B cell (primary cell): ENCODE results near the gene CTIF. TPM values are rescaled to one million over a fixed set of nuclear protein-coding genes. Genes with fewer than 3 reads are reported as not detected.

ENCODE experiments used
- ATAC-seq: fragments of 200-7000 bp; cut with Tn5 transposase; one replicate; pipeline ENCODE4 v1.10.0; 2021; ENCODE audit warnings: low read depth, mild to moderate bottlenecking, moderate number of reproducible peaks, moderate library complexity
- CTCF ChIA-PET: fragments of 350-600 bp; sonication (Branson Sonifier 250); formaldehyde crosslinking; loops from one replicate; lab custom pipeline; 2021; ENCODE audit warnings: antibody characterized with exemption, inconsistent platforms; lab: Charles Lee
- POLR2A ChIA-PET: fragments of 350-600 bp; sonication (Branson Sonifier 250); formaldehyde crosslinking; loops from one replicate; lab custom pipeline; 2021; ENCODE audit warnings: antibody characterized with exemption; lab: Charles Lee
- DNase-seq: peaks from one replicate; pipeline ENCODE4 v3.0.0; 2013
- H2AFZ ChIP-seq: 2 replicates; pipeline ENCODE4 v1.6.1; 2012; ENCODE audit warnings: mild to moderate bottlenecking, low read depth, low read length; ENCODE audit not compliant: insufficient read depth, poor library complexity, severe bottlenecking
- H3K27ac ChIP-seq, 2 donors: 1 replicate in 1 of 2; 2 replicates in 1 of 2; pipeline ENCODE4 v1.5.1; 2012 to 2013; ENCODE audit warnings: low read length in 2 of 2, mild to moderate bottlenecking in 2 of 2, moderate library complexity in 1 of 2
- H3K27me3 ChIP-seq, 4 experiments: fragments of 200-600 bp in 1 of 4; sonication (generic) in 1 of 4; replicated peaks in 1 of 4; 1 replicate in 2 of 4; 2 replicates in 2 of 4; pipeline versions ENCODE4 v1.6.1 to v1.7.0; 2013 to 2016; ENCODE audit warnings: low read length in 3 of 4, mild to moderate bottlenecking in 2 of 4, mixed read lengths in 1 of 4, moderate library complexity in 1 of 4; ENCODE audit not compliant: insufficient read depth in 4 of 4, control insufficient read depth in 3 of 4; ENCODE audit errors: control extremely low read depth in 1 of 4
- H3K36me3 ChIP-seq, 2 experiments: replicated peaks in 1 of 2; 1 replicate in 1 of 2; 2 replicates in 1 of 2; pipeline versions ENCODE4 v1.6.1 to v1.7.1; 2013; ENCODE audit warnings: low read length in 1 of 2; ENCODE audit not compliant: insufficient read depth in 2 of 2, control insufficient read depth in 1 of 2; ENCODE audit errors: control extremely low read depth in 1 of 2, extremely low read depth in 1 of 2
- H3K4me1 ChIP-seq, 2 donors: fragments of 200-600 bp in 1 of 2; sonication (generic) in 1 of 2; 1 replicate in 1 of 2; 2 replicates in 1 of 2; pipeline versions ENCODE4 v1.5.1 to v1.6.1; 2013 to 2017; ENCODE audit warnings: low read length in 2 of 2; ENCODE audit not compliant: control insufficient read depth in 2 of 2, insufficient read depth in 2 of 2
- H3K4me2 ChIP-seq: replicated peaks from 2 replicates; pipeline ENCODE3; 2012; ENCODE audit warnings: mild to moderate bottlenecking, low read depth, low read length; ENCODE audit not compliant: poor library complexity, severe bottlenecking
- H3K4me3 ChIP-seq, 5 experiments: fragments of 200-600 bp in 1 of 5; sonication (generic) in 1 of 5; 1 replicate in 3 of 5; 2 replicates in 2 of 5; pipeline versions ENCODE4 v1.5.1 to v1.7.0; 2011 to 2016; ENCODE audit warnings: low read length in 4 of 5, mild to moderate bottlenecking in 4 of 5, low read depth in 2 of 5, control low read depth in 1 of 5, moderate library complexity in 1 of 5; ENCODE audit not compliant: insufficient read depth in 1 of 5; ENCODE audit errors: control extremely low read depth in 1 of 5, extremely low read depth in 1 of 5
- H3K79me2 ChIP-seq: fragments of 200-600 bp; sonication (generic); one replicate; pipeline ENCODE4 v1.6.0; 2016; ENCODE audit warnings: low read length; ENCODE audit not compliant: control insufficient read depth, insufficient read depth
- H3K9ac ChIP-seq: fragments of 200-600 bp; sonication (generic); 2 replicates; pipeline ENCODE4 v1.6.1; 2017; ENCODE audit warnings: mild to moderate bottlenecking, low read length, moderate library complexity
- H3K9me3 ChIP-seq, 3 donors: one replicate each; pipeline versions ENCODE4 v1.6.1 to v1.7.1; 2013; ENCODE audit warnings: low read length in 2 of 3; ENCODE audit not compliant: control insufficient read depth in 2 of 3, insufficient read depth in 1 of 3; ENCODE audit errors: control extremely low read depth in 1 of 3
- H4K20me1 ChIP-seq: 2 replicates; pipeline ENCODE4 v1.6.0; 2012; ENCODE audit warnings: mild to moderate bottlenecking, low read length; ENCODE audit not compliant: insufficient read depth, control insufficient read depth, poor library complexity, severe bottlenecking
- H3K27ac Mint-ChIP-seq: one replicate; pipeline ENCODE4 v1.8.0; 2021; ENCODE audit warnings: mixed read lengths
- H3K27me3 Mint-ChIP-seq: one replicate; pipeline ENCODE4 v1.8.0; 2021; ENCODE audit warnings: mixed read lengths
- H3K4me1 Mint-ChIP-seq: one replicate; pipeline ENCODE4 v1.8.0; 2021; ENCODE audit warnings: mixed read lengths
- H3K4me3 Mint-ChIP-seq: one replicate; pipeline ENCODE4 v1.8.0; 2021; ENCODE audit warnings: mixed read lengths
- H3K9me3 Mint-ChIP-seq: one replicate; pipeline ENCODE4 v1.8.0; 2022; ENCODE audit warnings: mixed read lengths; ENCODE audit not compliant: insufficient read depth
- CTCF ChIP-seq: fragments of 200-600 bp; IDR thresholded peaks from one replicate; pipeline ENCODE4 v1.8.0; 2022; ENCODE audit warnings: antibody characterized with exemption, mild to moderate bottlenecking
- EZH2 ChIP-seq: IDR thresholded peaks from 2 replicates; pipeline ENCODE4 v1.6.1; 2012; ENCODE audit warnings: borderline replicate concordance, low read depth, mild to moderate bottlenecking, moderate library complexity, low read length; ENCODE audit not compliant: insufficient read depth, poor library complexity, severe bottlenecking
- WGBS: methylation state at CpG from one replicate; pipeline ENCODE4 v1.1.5; 2013; ENCODE audit warnings: missing lambda C conversion rate; ENCODE audit not compliant: insufficient coverage; 5-methylcytosine and 5-hydroxymethylcytosine counted together
- intact Hi-C: fragments of 100-400 bp; cut with micrococcal nuclease; formaldehyde crosslinking; loops from one replicate; pipeline ENCODE4 v1.10.0; 2022
- polyA plus RNA-seq: library from polyadenylated mRNA; depleted of rRNA; stranded (reverse); fragments of >200 nt; gene quantifications from 2 replicates; pipeline ENCODE4 v1.2.3, GENCODE V29; 2012
- total RNA-seq, 2 donors: library from RNA; stranded (reverse); fragments of 120-200 nt in 1 of 2; gene quantifications; 1 replicate in 1 of 2; 2 replicates in 1 of 2; pipeline versions ENCODE4 v1.2.3 to v1.2.4, GENCODE V29; 2013 to 2022

Gene CTIF
- total and polyA plus RNA-seq, 2 donors (not counting 1 experiment from before 2014, with no cell fraction given): 3.6 to 16.2 TPM

DNA sequence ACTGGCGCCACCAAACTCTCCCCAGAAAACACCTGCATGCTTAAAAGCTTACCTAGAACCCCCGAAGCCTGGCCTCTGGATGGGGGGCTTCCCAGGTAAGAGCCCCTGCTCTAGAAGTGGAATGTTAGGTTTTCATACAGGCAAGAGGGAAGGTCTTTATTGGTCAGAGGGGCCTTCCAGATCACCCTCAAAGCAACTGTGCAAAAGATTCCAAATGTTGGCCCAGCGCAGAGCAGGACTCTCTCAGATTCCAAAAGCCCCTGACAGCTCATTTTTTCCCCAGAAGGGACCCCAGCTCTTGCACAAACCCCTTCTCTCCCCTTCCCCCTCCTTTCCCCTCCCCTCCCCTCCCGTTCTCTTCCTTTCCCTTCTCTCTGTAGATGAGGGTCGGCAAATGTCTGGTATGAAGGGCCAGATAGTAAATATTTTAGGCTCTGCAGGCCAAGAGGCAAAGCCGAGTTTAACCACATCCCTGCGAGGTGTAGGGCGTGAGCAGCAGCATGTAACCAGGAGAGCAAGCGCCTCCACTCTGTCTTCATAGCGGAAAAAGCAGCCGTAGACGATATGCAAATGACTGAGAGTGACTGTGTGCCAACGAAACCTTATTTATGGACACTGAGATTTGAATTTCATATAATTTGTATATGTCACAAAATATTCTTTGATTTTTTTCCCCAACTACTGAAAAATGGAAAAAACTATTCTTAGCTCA, 295.0 kb downstream of the CTIF start:
- intact Hi-C loops: loop anchor here (1.0 to 2.0 kb wide), 3 partner anchors 13 to 49 kb away; no protein-coding TSS in a partner anchor
- Histone ChIP-seq H3K27me3 (peaks cover 0 to 3% (median 0%) of the 10 kb centered on the region in 4 experiments), H2AFZ (no peak overlapping the region), H3K4me3 (peak overlapping the region in 2 of 5 experiments; percentile 29 to 37), H3K36me3 (no peaks in the 10 kb centered on the region), H3K9ac (peak overlapping the region; percentile 36), H3K4me1 (peaks cover 32 to 36% of the 10 kb centered on the region in 2 donors), H3K4me2 (peak overlapping the region; percentile 66), H3K27ac (peak overlapping the region in 1 of 2 donors; percentile 32), H3K9me3 (no peaks in the 10 kb centered on the region), H4K20me1 (no peaks in the 10 kb centered on the region), H3K79me2 (no peaks in the 10 kb centered on the region)
- H3K27me3 Mint-ChIP-seq: no peaks in the 10 kb centered on the region
- ATAC-seq: peak; percentile 83
- H3K27ac Mint-ChIP-seq: peak overlapping the region; percentile 74
- H3K9me3 Mint-ChIP-seq: no peaks in the 10 kb centered on the region
- CTCF ChIA-PET: interaction anchor here (1.1 to 1.2 kb wide), 3 partner anchors 56 to 177 kb away, joined by 3 read pairs; no protein-coding TSS in a partner anchor
- POLR2A ChIA-PET: interaction anchor here (0.6 to 1.1 kb wide), 4 partner anchors 11 to 115 kb away, joined by 3 to 11 read pairs (median 4); no protein-coding TSS in a partner anchor
- H3K4me3 Mint-ChIP-seq: peak overlapping the region; percentile 83
- DNase-seq: peak; percentile 67
- WGBS: 26% methylated on average over 4 of the region's 13 CpGs
- TF ChIP-seq CTCF (no peak), EZH2 (no peak)
- peaks cover 37% of the 10 kb centered on the region for H3K4me1 Mint-ChIP-seq
